ENCODE data around the gene FHAD1.

DNA sequence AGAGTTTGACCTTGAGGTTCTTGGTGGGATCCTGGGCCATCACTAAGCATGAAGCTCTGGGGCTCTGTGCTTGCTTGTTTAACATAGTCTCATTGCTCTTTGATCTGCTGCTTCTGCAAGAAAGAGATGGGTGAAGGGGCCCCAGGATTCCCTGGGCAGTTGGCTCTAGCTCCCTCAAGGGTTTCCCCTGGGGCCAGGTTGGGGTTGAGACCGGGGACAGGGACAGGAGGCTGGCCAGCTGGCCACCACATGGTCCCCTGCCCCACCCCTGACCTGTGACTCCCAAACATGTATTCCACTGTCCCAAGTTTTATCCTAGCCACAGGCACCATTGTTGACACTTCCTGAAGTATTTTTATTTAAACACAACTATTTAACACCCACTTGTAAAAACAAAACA, 69.5 kb downstream of the FHAD1 start:
- TF ChIP-seq, protein P1, sequence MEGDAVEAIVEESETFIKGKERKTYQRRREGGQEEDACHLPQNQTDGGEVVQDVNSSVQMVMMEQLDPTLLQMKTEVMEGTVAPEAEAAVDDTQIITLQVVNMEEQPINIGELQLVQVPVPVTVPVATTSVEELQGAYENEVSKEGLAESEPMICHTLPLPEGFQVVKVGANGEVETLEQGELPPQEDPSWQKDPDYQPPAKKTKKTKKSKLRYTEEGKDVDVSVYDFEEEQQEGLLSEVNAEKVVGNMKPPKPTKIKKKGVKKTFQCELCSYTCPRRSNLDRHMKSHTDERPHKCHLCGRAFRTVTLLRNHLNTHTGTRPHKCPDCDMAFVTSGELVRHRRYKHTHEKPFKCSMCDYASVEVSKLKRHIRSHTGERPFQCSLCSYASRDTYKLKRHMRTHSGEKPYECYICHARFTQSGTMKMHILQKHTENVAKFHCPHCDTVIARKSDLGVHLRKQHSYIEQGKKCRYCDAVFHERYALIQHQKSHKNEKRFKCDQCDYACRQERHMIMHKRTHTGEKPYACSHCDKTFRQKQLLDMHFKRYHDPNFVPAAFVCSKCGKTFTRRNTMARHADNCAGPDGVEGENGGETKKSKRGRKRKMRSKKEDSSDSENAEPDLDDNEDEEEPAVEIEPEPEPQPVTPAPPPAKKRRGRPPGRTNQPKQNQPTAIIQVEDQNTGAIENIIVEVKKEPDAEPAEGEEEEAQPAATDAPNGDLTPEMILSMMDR (conservative IDR thresholded peaks at IDR 0.05 in 1 of 2, IDR thresholded peaks at IDR 0.05 in 1 of 2; ENCODE audit: extremely low read depth in 1 of 2, insufficient read depth in 1 of 2, low read depth in 1 of 2, low read length in 2 of 2), result no peak
- no peak for TF ChIP-seq EZH2 (IDR thresholded peaks at IDR 0.05; ENCODE audit: borderline replicate concordance, low read length)

Data from mammary epithelial cell (primary cell).